GM18511 (cell line): Measurements from ENCODE around the gene CORO2A.

Experiments used
- ATAC-seq: cut with Tn5 transposase; IDR thresholded peaks from one replicate; pipeline ENCODE4 v1.9.1; 2021; ENCODE audit warnings: mild to moderate bottlenecking, moderate library complexity; ENCODE audit not compliant: unreplicated experiment

The CORO2A gene

DNA sequence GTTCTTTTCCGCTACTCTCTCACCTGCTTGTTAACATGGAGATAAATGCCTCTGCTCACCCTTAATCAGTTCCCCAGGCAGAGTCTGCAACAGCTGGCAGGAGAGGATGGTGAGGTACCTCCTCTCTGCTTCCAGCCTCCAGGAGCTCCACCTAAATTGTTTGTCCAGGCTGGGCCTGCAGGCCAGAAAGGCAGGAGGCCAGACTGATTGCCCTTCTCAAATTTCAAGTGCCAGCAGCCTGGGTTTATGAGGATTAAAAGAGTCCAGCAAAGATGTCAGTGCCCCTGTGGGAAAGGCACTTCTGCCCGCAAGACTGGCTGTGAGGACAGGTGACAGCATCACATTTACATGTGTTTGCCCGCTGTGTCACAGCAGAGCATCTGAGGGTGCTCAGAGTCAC lies 19.8 kb downstream of the CORO2A start:
- no peak for ATAC-seq

DNA sequence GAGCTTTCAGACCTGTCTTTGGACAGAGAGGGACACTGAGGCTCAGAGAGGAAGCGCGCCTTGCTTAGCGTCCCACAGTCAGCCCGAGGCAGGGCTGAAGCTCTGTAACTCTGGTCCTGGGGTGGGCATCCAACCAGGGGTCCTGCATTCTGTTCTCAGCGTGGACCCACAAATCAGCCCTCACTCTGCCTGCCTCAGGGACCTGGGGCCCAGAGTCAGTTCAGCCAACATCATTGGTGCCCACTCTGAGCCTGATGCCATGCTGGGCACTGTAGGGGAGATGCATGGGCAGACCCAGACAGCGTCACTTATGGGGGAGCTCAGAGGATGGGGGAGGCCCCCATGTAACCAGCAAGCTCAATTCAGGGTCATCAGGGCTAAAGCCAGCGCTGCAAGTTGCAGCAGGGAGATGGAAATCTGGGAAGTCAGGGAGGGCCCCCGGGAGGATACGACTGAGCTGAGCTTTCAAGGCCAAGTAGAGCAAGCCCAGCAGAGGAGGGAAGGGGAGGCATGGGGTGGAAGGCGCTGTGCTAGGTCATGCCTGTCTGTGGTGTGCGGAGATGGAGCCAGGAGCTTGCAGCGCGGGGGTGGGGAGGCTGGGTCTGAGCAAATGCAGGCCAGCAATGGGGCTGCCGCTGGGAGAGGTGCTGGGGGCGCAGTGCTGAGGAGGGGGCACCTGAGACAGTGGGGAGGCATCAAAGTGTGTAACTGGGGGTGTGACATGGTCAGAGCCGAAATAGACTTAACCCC lies 21.1 kb downstream of the CORO2A start:
- no peak for ATAC-seq

DNA sequence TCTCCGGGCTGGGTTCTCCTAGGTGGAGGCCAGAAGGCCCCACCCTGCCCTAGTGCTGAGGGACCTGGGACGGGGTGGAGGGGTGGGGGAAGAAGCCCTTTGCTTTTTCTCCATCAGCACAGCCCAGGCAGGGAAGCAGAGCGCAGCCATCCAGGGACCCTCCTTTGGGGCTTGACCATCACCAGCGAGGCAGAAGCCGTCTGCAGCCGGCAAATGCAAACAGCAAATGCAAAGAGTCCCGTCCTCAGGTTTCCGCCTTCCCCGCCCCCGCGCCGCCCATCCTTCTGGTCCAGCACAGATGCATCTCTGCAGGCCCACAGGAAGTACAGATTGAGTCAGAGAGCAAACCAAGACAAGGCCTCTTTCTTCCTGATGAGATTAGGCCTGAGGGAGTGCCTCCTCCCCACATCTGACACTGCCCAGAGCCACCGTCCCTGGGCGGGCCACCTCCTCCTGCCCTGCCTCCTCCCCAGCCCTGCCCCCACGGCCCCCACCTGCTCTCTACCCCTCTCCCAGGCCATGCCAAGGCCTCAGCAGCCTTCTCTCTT lies 23.4 kb downstream of the CORO2A start:
- peak; percentile 97 for ATAC-seq

DNA sequence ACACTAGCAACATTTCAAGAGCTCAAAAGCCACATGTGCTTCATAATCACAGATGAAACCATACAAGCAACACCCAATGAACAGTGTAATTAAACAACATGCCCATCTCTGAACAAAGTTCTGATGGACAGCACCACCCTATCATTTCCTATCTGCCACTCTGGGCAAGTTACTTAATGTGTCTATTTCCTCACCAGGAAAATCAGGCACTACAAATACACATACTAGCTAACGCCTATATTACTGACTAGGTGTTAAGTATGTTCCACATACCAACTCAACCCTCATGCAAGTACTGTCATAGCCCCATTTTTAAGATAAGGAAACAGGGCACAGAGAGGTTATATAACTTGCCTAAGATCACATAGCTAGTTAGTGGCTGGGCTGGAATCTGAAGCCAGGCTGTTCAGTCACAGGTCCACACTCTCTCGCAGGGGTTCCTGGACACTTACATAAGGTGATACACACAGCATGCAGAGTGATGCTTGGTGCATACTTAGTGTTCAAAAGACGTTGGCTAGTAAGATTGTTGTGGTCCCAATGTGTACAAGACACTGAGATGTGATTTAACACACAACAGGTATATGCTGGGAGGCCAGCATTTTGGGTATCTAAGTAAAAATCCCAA lies 24.2 kb downstream of the CORO2A start:
- no peak for ATAC-seq

DNA sequence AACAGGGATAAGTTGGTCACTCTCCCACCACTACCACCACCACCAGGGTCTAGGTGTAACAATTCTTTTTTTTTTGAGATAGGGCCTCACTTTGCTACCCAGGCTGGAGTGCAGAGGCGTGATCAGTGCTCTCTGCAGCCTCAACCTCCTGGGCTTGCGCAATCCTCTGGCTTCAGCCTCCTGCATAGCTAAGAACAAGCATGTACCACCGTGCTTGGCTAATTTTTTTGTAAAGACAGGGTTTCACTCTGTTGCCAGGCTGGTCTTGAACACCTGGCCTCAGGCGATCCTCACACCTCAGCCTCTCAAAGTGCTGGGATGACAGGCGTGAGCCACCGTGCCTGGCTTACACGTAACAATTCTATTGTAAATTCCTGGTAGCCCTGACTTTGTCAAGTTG lies 27.5 kb downstream of the CORO2A start:
- no peak for ATAC-seq

DNA sequence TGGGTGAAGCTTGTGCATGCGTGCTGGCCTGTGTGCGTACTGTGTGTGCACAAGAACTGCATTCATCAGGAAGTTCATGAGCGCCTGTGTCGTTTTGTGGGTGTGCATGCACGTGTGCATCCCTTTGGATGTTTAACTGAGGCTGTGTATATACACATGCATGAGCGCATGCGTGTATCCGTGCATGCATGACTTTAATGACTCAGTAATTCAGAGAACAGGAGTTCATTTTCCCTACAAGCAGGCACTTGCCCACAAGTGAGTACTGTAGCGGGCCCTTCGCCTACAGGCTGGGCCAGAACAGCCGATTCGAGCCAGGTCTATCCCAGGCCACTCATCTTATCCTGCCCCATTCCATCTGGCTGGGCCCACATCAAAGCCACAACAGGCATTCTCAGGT lies 29.8 kb downstream of the CORO2A start:
- ATAC-seq = no peak

DNA sequence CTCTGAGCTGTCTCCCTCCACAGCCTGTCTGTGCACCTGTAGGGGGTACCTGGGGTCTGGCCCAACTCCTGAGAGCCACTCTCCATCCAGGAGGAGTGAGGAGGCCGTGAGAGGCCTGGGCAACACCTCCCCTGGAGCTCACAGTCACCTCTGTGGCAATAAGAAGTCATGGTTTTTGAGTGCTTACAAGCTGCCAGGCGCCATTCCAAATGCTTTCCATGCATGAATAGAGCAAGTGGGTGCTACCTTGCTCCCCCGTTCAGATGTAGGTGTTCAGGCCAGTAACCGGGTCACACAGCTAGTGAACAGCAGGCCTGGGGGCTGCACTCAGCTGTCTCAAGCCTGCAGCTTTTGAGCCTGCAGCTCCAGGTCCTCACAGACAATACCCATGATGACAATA lies 30.6 kb downstream of the CORO2A start:
- ATAC-seq = no peak

DNA sequence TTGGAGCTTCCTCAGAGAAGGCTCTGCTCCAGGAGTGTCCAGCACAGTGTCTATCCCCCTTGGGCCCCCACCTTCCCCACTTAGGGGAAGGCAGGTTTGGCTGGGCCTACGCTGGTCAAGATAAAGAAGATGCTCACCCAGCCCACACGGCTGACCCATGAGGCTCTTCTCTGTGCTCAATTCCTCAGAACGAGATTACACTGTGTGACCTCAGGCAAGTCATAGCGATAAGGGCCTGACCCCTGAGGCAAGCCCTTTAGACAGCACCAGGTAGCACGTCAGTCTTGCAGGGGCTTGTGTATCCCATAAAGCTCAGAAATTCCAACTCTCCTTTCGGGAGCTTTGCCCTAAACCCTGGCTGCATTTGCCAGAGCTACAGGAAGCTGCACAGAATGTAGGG lies 32.6 kb downstream of the CORO2A start:
- no peak for ATAC-seq

DNA sequence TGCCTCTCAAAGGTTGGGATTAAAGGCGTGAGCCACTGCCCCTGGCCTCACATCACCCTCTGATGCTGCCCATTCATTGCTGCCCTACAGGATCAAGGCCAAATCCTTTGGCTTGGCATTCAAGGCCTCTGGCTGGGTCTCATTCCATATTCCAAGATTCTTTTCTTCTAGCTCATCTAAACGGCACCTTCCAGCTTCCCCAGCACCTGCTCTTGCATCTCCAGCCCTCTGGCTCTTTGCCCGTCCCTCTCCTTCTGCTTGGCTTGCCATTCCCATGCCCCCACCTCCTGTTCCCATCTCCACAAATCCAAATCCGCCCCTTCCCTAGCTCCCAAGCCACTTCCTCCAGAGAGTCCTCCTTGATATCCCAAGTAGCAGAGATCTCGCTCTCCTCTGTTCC lies 33.1 kb downstream of the CORO2A start:
- ATAC-seq = no peak

DNA sequence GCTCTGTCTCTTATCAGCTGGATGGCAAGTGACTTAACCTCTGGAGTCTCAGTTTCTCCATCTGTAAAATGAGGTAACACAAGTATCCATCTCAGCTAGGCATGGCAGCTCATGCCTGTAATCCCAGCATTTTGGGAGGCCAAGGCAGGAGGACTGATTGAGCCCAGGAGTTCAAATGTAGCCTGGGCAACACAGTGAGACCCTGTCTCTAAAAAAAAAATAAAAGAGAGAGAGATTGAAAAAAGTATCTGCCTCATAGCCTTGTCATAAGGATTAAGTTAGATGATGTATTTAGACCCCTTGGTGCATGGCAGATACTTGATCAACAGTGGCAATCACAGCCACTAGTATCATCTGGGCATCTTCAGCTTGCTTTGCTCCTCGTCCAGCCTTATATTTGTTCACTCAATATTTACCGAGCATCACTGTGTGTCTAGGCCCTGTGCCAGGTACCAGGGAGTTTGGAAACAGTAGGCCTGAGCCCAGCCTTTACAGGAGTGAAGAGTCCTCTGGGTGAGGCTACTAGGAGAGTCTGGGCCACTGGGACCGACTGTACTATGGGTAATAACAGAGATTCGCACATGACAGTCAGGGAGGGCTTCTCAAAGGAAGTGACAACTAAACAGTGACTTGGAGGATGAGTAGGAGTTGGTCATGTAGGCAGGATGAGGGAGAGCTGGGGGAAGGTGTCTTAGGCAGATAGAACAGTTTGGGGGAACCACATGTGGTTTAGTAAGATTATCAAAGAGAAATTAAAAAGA lies 34.2 kb downstream of the CORO2A start:
- no peak for ATAC-seq

DNA sequence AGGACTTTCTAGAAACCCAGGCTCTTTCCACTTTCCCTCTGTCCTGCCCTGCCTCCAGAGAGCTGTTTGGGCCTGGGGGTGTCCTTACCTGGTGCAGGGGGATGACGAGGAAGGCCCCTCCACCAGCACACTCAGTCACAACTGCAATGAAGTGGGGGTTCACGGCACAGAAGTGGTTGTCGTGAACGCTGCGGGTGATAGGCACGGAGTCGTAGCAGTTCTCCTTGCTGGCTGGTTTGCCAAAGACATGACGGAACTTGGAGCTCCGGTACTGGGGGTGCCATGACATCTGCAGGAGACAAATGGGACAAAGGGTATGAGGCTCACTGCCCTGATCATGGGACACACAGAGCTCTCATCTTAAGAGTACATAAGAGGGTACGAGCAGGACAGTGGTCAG lies 35.1 kb downstream of the CORO2A start:
- no peak for ATAC-seq

DNA sequence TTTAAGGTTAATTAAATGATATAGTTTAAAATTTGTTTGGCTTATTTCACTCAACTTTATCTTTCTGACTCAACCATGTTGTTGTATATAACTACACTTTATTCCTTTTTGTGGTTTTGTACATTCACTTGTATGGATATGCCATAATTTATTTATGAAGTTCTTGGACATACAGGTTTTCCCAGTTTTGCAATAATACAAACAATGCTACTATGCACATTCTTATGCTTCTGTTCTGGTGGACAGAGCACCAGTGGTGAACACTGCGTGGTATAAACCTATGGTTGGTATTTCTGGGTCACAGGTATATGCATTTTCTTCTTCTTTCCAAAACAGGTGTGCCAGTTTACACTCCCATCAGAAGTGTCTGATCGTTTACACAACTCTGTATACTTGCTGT lies 37.8 kb downstream of the CORO2A start:
- no peak for ATAC-seq

DNA sequence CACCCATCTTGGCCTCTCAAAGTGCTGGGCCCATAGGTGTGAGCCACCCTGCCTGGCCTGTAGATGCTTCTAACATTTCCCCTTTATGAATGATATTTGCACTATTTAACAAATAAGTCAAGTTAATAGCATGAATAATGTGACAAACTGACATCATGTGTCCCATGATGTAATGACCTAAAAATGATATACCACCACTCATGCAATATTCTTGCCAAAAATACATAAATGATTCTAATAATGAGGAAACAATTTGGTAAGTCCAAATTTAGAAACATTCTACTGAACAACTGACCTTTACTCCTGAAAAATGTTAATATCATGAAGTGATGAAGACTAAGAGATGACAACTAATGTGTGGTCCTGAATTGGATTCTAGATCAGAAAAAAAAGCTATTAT lies 39.9 kb downstream of the CORO2A start:
- no peak for ATAC-seq

DNA sequence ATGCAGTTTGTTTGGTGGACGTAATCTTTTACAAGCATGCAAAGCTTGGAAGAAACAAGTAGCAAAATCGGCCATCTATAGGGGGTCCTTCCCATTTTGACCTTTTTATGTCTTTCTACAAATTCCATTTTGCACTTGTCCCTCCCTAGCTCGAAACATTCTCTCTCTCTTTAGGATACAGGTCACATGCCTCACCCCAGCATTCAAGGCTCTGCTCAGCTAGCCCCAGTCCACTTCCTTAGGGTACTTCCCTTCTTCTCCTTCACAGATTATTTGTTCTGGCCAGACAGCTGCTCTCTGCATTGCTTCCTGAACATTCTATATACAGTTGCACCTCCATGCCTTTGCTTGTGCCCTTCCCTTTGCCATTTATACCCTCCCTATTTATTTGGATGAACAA lies 41.7 kb downstream of the CORO2A start:
- ATAC-seq = no peak

DNA sequence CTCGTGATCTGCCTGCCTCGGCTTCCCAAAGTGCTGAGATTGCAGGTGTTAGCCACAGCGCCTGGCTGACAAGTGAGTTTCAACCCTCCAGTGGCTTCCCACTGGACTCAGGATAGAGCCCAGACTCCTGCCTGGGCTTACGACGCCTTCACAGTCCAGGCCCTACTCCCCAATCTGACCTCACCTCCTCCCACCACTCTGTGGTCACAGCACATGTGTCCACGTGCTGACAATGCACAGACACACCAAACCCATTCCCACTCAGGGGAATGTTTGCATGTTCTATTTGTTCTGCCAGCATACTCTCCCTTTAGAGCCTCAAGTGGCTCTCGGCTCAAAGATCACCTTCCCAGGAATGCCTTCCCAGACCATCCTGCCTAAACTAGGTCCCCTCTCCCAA lies 42.3 kb downstream of the CORO2A start:
- ATAC-seq = no peak

DNA sequence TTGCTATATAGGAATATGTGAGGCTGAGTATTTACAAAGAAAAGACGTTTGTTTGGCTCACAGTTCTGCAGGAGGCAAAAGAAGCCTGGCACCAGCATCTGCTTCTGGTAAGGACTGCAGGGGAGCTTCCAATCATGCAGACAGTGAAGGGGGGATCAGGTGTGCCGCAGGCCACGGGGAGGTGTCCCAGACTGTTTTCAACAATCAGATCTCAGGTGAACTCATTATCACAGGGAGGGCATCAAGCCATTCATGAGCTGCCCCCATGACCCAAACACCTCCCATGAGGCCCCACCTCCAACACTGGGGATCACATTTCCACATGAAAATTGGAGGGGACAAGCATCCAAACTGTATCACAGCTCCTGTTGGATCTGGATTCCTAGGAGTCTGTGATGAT lies 43.0 kb downstream of the CORO2A start:
- no peak for ATAC-seq

DNA sequence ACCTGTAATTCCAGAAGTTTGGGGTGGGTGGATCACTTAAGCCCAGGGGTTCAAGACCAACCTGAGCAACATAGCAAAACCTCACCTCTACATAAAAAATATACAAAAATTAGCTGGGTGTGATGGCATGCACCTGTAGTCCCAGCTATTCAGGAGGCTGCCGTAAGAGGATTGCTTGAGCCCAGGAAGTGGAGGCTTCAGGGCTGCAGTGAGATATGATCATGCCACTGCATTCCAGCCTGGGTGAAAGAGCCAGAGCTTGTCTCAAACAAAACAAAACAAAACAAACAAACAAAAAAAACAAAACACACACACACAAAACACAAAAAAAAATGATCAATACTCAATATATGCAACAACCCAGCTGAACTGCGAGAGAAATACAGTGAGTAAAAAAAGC lies 44.0 kb downstream of the CORO2A start:
- ATAC-seq = no peak

DNA sequence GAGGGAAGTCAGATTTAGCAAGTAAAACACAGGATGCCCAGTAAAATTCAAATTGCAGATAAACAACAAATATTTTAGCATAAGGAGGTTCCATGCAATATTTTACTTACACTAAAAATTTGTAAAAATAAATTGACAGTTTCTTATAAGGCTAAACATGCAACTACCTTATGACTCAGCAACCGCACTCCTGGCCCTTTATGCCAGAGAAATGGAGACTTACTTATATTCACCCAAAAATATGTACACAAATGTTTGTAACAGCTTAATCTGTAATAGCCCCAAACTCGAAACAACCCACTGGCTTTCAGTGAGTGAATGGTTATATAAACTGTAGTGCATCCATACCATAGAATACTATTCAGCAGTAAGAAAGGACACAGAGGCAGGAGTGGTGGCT lies 44.9 kb downstream of the CORO2A start:
- no peak for ATAC-seq

DNA sequence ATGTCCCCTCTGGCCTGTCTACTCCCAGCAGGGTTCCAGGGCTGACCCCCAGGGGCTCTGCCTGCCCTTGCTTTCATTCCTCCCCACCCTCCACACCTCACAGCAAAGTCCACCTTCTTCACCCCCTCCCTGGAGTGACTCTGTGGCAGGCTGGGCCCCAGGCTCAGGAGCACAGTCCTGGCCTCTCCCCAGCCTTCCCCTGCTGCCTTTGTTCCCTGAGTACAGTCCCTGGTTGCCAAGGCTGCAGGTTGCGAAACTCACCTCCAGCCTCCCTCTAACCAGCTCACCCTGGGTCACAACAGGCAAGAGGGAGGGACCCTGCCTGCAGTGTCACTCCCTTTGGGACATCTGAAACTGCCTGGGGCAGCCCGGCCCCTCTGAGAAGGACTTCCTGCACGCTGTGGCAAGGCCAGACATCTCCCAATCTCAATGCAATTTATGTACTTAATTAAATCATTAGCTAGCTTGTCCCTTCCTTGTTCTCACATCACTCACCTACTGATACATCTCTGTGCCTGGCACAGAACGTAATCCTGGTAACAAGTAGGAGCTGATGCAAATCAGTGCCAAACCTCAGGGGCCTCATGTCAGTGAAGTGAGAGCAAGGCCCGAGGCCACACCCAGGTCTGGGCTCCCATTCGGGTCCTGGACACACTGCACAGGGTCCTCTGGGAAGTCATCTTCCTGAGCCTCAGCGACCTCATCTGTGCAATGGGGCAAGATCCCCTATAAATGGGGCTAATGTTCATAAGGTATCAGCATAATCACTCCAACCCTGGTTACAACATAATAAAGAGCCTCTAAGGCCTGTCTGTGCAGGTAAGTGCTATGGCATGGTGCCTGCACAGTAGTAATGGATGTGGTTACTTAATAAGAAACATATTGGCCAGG lies 46.1 kb downstream of the CORO2A start:
- peak; percentile 50 for ATAC-seq

DNA sequence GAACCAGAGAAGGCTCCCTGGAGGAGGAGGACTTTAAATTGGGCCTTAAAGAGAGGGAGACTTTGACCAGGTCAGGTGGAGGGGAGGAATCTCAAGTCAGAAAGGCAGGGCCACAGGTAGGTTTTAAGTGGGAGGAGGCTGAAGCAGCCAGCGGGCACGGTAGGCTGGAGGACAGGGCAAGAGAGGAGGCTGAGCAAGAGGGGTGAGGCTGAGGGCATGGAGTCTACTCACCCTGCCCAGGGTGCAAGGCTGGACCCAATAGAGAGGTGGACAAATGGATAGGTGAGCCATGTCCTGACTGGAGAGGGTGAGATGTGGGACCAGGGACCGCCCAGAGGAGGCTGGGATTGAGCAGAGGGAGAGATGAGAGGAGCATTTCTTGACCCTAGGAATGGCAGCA lies 47.8 kb downstream of the CORO2A start:
- no peak for ATAC-seq

DNA sequence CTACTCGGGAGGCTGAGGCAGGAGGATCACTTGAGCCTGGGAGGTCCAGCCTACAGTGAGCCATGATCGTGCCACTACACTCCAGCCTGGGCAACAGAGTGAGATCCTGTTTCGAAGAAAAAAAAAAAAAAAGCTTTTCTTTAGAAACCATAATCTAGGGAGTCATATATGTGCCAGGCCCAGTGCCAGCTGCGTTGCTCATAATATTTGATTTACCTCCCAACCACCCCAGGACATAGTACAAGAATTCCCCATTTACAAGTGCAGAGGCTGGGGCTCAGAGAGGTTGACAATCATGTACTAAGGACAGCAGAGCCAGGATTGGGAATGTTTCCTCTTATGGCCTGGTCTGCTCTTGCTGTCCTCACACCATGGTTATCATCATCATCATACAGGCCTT lies 48.4 kb downstream of the CORO2A start:
- ATAC-seq = no peak
